Fibroblast of mammary gland (primary cell): ENCODE results near the gene GET4.

Experiments used
- DNase-seq: peaks from one replicate; pipeline ENCODE4 v3.0.0-alpha.2; 2010; ENCODE audit warnings: low read depth
- H3K4me3 ChIP-seq: 2 replicates; pipeline ENCODE4 v1.5.1; 2011; ENCODE audit warnings: low read depth, mild to moderate bottlenecking, low read length, moderate library complexity; ENCODE audit not compliant: control insufficient read depth
- TF ChIP-seq, protein P1 (sequence below): conservative IDR thresholded peaks from 2 replicates; pipeline ENCODE4 v1.5.1; 2011; ENCODE audit warnings: low read depth, low read length, inconsistent platforms; ENCODE audit not compliant: control insufficient read depth, insufficient read depth

GET4 gene

DNA sequence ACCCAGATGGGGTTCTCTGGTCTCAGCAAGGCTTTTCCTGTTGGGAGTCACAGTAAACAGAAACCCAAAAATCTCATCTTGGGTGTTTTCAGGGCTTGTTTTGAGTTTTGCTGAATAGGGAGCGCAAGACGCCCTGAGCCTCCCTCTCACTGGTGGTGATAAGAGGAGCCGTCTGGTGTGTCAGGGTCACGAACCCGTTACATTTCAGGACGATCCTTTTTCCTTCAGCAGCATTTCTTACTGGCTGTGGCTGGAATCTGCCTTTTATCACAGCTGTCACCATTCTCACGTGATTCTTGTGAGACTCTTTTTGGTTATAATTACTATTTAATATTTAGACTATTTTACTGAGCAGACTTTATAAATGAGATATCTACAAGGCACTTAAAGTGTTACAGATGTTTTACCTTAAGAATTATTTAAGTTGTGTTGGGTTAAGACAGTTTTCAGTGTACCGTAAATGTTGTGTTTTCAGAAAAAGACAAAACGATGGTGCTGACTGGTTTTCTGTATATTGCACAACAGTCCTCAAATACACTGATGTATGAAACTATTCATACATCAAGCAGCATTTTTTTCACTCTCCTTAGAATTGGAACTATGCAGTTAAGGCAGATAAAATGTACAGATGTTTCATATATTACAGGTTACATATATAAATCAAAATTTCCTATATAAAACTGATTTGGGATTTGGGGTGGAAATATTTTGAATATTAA is 2.2 kb upstream of the GET4 start:
- DNase-seq = no peak
- TF ChIP-seq, protein P1, sequence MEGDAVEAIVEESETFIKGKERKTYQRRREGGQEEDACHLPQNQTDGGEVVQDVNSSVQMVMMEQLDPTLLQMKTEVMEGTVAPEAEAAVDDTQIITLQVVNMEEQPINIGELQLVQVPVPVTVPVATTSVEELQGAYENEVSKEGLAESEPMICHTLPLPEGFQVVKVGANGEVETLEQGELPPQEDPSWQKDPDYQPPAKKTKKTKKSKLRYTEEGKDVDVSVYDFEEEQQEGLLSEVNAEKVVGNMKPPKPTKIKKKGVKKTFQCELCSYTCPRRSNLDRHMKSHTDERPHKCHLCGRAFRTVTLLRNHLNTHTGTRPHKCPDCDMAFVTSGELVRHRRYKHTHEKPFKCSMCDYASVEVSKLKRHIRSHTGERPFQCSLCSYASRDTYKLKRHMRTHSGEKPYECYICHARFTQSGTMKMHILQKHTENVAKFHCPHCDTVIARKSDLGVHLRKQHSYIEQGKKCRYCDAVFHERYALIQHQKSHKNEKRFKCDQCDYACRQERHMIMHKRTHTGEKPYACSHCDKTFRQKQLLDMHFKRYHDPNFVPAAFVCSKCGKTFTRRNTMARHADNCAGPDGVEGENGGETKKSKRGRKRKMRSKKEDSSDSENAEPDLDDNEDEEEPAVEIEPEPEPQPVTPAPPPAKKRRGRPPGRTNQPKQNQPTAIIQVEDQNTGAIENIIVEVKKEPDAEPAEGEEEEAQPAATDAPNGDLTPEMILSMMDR = no peak
- H3K4me3 ChIP-seq = no peak overlapping the region

DNA sequence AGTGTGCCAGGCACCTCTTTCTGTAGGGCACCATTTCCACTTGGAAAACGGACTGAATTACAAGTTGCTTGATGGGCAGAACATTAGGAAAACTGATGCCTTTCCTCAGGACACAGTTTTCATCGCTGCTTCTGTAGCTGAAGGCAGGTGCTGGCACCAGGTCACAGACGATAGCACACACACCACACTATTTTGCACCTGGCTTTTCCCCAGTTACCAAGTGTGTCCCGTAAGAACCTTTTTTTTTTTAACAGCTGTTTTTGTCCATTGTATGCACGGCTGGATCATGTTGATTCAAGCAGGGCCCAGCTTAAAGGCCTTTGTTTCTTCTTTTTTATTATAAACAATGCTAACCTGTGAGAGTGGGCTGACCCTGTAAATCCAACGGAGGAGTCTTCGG is 1.3 kb upstream of the GET4 start:
- TF ChIP-seq, protein P1 = no peak
- no peak overlapping the region for H3K4me3 ChIP-seq
- DNase-seq = no peak

DNA sequence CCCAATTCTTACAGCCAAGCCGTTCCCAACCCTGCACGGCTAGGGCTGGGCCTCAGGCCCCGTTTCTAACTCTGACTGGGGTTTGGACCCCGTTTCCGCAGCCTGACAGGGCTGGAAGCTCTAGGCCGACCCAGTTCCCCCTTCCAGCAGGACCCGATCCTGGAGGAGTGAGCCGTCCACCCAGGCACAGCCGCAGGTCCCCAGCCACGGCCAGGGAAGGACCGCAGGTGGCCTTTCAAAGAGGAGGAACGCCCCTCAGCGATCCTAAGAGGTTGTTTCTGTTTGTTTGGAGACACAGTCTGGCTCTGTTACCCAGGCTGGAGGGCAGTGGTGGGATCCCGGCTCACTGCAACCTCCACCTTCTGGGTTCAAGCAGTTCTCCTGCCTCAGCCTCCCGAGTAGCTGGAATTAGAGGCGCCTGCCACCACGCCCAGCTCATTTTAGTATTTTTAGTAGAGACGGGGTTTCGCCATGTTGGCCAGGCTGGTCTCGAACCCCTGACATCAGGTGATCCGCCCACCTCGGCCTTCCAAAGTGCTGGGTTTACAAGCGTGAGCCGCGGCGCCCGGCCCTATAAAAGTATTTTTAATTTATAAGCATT is 778 bp upstream of the GET4 start:
- peak overlapping the region; percentile 38 for H3K4me3 ChIP-seq
- no peak for DNase-seq
- TF ChIP-seq, protein P1 = no peak

DNA sequence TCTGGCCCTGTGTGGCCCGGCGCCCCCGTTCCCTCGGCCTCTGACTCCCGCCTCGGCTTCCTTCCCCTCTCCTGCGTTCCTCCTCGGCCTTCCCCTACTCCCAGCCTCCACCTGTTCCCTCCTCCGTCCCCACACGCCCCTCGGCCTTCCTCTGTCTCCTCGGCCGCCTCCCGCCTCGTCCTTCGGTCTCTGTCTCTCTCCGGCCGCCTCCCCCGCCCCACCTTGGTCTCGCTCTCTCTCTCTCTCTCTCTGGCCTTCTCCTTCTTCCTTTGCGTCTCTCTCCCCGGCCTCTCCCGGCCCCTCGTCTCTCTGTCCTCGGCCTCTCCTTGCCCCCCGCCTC is 588 bp downstream of the GET4 start:
- TF ChIP-seq, protein P1 = no peak
- DNase-seq = no peak
- H3K4me3 ChIP-seq = peak overlapping the region; percentile 78

DNA sequence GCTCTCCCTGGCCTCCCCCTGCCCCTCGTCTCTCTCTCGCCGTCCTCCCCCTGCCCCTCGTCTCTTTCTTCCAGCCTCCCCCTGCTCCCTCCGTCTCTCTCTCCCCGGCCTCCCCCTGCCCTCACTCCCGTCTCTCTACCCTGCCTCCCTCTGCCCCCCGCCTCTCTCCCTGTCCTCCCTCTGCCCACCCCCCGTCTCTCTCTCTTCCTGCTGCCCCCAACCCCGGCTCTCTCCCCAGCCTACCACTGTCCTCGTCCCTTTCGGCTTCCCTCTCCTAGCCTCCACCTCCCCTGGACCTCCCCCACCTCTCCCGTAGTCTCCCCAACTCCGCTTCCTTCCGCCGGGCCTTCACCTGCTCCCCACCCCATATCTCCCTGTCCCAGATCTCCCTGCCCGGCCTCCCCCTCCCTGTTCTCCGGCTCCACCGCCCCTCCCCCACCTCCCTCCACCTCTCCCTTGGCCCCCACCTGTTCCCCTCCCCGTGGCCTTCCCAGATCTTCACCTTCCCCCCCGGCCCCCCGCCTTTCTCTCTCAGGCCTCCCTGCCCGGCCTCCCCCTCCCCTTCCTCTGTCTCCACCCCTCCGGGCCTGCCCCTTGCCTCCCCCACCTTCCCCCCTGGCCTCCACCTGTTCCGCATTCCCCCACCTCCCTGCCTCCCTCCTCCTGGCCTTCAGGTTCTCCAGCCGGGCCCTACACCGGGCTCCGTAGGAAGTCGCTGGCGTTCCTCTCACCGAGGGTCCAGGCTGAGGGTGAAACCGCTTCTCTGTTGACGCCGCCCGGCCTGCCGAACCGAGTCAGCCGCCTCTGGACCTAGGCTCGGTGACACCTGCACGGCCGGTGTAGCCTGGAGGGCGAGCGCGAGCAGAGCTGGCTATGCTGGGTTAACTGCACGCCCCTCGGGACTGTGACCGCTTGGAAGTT is 1.2 kb downstream of the GET4 start:
- peak overlapping the region; percentile 78 for H3K4me3 ChIP-seq
- TF ChIP-seq, protein P1 = no peak
- no peak for DNase-seq

DNA sequence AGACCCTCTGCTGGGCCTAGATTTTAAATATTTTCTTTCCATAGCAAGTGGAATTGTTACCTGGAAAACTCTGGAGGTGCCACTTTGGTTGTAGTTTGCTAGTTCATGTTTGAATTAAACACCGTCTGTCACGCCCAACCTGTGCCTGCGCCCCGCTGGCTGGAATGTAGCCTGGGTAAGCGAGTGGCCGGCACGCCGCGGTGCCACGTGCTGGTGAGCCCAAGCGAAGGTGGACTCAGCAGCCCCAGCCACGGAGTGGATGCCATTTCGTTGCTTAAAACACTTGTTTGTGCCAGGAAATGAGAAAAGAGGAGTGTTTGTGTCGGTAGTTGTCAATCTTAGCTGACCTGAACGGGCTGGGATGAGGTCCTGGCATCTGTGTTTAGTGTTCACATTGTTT is 2.7 kb downstream of the GET4 start:
- TF ChIP-seq, protein P1 = no peak
- H3K4me3 ChIP-seq = no peak overlapping the region
- DNase-seq = no peak
